Loucy (cell line): ENCODE data around the gene PDE2A.

Experiments used
- H2AFZ ChIP-seq: fragments of 200-600 bp; sonication (generic); 2 replicates; pipeline ENCODE4 v1.6.0; 2016; ENCODE audit warnings: antibody characterized with exemption, mild to moderate bottlenecking, low read length, moderate library complexity
- H3F3A ChIP-seq: fragments of 200-600 bp; 2 replicates; pipeline ENCODE4 v1.6.0; 2016; ENCODE audit warnings: antibody characterized with exemption, low read depth, mild to moderate bottlenecking
- H3K27me3 ChIP-seq: fragments of 200-600 bp; sonication (generic); 2 replicates; pipeline ENCODE4 v1.6.1; 2014; ENCODE audit warnings: low read length, mild to moderate bottlenecking; ENCODE audit not compliant: insufficient read depth, poor library complexity, severe bottlenecking
- H3K36me3 ChIP-seq: fragments of 200-600 bp; sonication (generic); 2 replicates; pipeline ENCODE4 v1.6.1; 2016; ENCODE audit warnings: low read length; ENCODE audit not compliant: insufficient read depth
- H3K4me1 ChIP-seq: fragments of 200-600 bp; sonication (generic); 2 replicates; pipeline ENCODE4 v1.5.1; 2014; ENCODE audit warnings: low read length, mild to moderate bottlenecking; ENCODE audit not compliant: insufficient read depth, poor library complexity, severe bottlenecking
- H3K4me2 ChIP-seq: fragments of 200-600 bp; sonication (generic); 2 replicates; pipeline ENCODE4 v1.6.0; 2014; ENCODE audit warnings: antibody characterized with exemption, low read length, low read depth, mild to moderate bottlenecking; ENCODE audit not compliant: poor library complexity, severe bottlenecking
- H3K4me3 ChIP-seq: fragments of 200-600 bp; sonication (generic); 2 replicates; pipeline ENCODE4 v1.5.1; 2014; ENCODE audit warnings: low read length, mild to moderate bottlenecking, mixed read lengths; ENCODE audit not compliant: poor library complexity, severe bottlenecking
- H3K79me2 ChIP-seq: fragments of 200-600 bp; sonication (generic); 2 replicates; pipeline ENCODE4 v1.6.1; 2014; ENCODE audit warnings: low read length; ENCODE audit not compliant: insufficient read depth
- H3K9ac ChIP-seq: fragments of 200-600 bp; sonication (generic); 2 replicates; pipeline ENCODE4 v1.6.0; 2014; ENCODE audit warnings: mild to moderate bottlenecking, low read depth, low read length, moderate library complexity; ENCODE audit not compliant: poor library complexity, severe bottlenecking
- H3K9me2 ChIP-seq: fragments of 200-600 bp; sonication (generic); replicated peaks from 2 replicates; pipeline ENCODE4 v1.6.1; 2016; ENCODE audit warnings: low read depth, low read length, mixed read lengths
- H3K9me3 ChIP-seq: fragments of 200-600 bp; sonication (generic); 2 replicates; pipeline ENCODE4 v1.6.1; 2014; ENCODE audit warnings: mild to moderate bottlenecking, antibody characterized with exemption, low read length, low read depth; ENCODE audit not compliant: insufficient read depth
- H4K20me1 ChIP-seq: fragments of 200-600 bp; sonication (generic); 2 replicates; pipeline ENCODE4 v1.6.0; 2014; ENCODE audit warnings: antibody characterized with exemption, low read length, mild to moderate bottlenecking; ENCODE audit not compliant: insufficient read depth, poor library complexity, severe bottlenecking
- CTCF ChIP-seq: fragments of 200-600 bp; sonication (generic); conservative IDR thresholded peaks from 2 replicates; pipeline ENCODE4 v1.5.1; 2014; ENCODE audit warnings: mild to moderate bottlenecking, antibody characterized with exemption, low read length
- EZH2phosphoT487 ChIP-seq: fragments of 200-600 bp; IDR thresholded peaks from 2 replicates; pipeline ENCODE4 v1.6.1; 2018; ENCODE audit warnings: antibody characterized with exemption, mild to moderate bottlenecking, moderate library complexity, borderline replicate concordance

PDE2A gene

GRCh38 chr11:72582206-72583176 lies 91.7 kb downstream of the PDE2A start:
- no peak overlapping the region for H2AFZ ChIP-seq
- H3K4me2 ChIP-seq = no peak overlapping the region
- H3K79me2 ChIP-seq = no peaks in the 10 kb centered on the region
- no peak overlapping the region for H3K9ac ChIP-seq
- TF ChIP-seq EZH2phosphoT487 (no peak), CTCF (no peak)
- H3K4me3 ChIP-seq = no peak overlapping the region
- no peaks in the 10 kb centered on the region for H3K4me1 ChIP-seq
- no peaks in the 10 kb centered on the region for H3K36me3 ChIP-seq
- no peaks in the 10 kb centered on the region for H3F3A ChIP-seq
- H3K9me2 ChIP-seq = no peaks in the 10 kb centered on the region
- H3K27me3 ChIP-seq = no peaks in the 10 kb centered on the region
- H3K9me3 ChIP-seq = no peaks in the 10 kb centered on the region
- no peaks in the 10 kb centered on the region for H4K20me1 ChIP-seq

- Histone ChIP-seq H3K79me2 (no peaks in the 10 kb centered on the region), H3K9ac (no peak overlapping the region), H3K9me3 (no peaks in the 10 kb centered on the region), H4K20me1 (no peaks in the 10 kb centered on the region), H3K36me3 (no peaks in the 10 kb centered on the region), H3K4me1 (no peaks in the 10 kb centered on the region), H3F3A (no peaks in the 10 kb centered on the region), H3K27me3 (no peaks in the 10 kb centered on the region), H3K4me2 (no peak overlapping the region), H3K9me2 (no peaks in the 10 kb centered on the region), H3K4me3 (no peak overlapping the region), H2AFZ (no peak overlapping the region)
- TF ChIP-seq CTCF (no peak), EZH2phosphoT487 (no peak)
These were observed 93.2 kb downstream of the PDE2A start for GRCh38 chr11:72581067-72581466.

GRCh38 chr11:72580642-72580950 lies 93.6 kb downstream of the PDE2A start:
- Histone ChIP-seq H3K4me2 (no peak overlapping the region), H3K4me3 (no peak overlapping the region), H3K36me3 (no peaks in the 10 kb centered on the region), H3K4me1 (no peaks in the 10 kb centered on the region), H3K27me3 (no peaks in the 10 kb centered on the region), H3F3A (no peaks in the 10 kb centered on the region), H3K9ac (no peak overlapping the region), H3K9me3 (no peaks in the 10 kb centered on the region), H3K9me2 (no peaks in the 10 kb centered on the region), H3K79me2 (no peaks in the 10 kb centered on the region), H4K20me1 (no peaks in the 10 kb centered on the region), H2AFZ (no peak overlapping the region)
- TF ChIP-seq CTCF (no peak), EZH2phosphoT487 (no peak)
